Inflammatory macrophage treated with lipopolysaccharide for 4 hours (primary cell): Measurements from ENCODE around the gene ATP6V1A.

Experiments used
- DNase-seq: peaks from one replicate; pipeline ENCODE4 v3.0.0-alpha.2; 2020

The ATP6V1A gene

DNA sequence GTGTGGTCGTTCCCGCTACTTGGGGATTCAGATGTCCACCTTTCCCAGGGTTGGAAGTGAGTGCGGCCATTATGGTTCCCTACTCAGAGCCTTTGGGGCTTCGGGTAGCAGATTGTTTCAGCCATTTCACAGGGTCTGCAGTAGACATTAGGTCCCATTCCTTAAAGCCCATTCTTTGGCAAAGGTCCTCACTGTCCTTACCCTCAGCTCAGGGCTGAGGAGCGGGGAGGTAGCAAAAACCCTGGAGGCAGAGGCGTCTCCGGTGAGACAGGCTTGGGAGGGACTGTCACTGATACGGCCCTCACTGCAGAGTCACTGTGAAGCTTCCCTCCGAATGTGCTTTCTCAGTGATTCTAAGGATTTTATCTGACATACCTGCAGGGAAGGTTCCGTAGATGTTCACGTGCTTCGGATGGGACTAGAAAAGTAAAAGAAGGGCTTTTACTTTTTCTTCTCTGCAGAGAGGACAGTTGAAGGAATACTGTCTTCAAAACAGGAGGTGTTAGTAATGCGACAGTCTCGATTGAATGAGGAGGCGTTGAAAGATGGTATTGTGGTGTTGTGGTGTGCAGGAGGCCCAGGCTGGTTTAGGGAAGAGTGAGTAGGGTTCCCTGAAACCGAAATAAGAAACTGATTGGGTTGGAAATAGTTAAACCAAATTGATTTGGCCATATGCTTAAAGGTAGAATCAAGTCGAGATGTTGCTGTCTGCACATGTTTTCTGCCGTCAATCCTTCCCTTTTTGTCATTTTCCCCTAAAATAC is 630 bp downstream of the ATP6V1A start:
- DNase-seq, result peak; percentile 81

DNA sequence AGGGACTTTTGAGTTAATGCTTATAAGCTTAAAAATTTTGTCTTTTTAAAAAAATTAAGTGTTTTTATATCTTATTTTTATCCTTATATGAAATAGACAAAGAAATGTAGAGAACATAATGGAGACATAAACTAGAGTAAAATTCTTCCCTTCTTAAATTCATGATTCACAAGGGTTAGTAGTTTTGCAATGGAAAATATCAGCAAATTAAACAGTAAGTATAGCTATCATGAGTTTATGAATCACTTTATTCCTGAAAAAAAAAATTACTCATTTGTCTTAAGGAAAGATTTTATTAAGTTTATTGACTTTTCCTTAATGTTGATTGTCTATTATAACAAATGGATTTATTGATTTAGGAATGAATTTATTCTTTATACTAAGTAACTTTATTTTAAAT is 4.3 kb downstream of the ATP6V1A start:
- peak; percentile 78 for DNase-seq

DNA sequence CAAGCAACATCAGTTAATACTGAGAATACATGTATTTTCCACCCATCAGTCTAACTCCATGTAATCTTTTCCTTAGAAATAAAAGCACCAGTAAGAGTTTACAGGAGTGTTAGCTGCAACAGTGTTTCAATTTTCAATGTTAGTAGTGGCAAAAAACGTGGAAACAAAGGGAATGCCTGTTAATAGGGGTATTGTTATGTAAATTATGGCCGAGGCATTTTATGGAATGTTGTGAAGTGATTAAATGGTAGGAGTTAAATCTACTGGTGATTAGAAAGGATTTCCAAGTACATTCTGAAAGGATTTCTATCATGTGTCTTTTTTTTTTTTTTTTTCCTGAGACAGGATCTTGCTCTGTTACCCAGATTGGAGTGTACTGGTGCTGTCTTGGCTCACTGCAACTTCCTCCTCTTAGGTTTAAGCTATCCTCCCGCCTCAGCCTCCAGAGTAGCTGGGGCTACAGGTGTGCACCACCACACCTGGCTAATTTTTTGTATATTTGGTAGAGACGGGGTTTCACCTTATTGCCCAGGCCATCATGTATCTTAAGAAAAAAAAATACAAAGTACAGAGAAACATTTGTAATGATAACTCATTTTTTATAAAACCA is 6.6 kb downstream of the ATP6V1A start:
- DNase-seq, result no peak

DNA sequence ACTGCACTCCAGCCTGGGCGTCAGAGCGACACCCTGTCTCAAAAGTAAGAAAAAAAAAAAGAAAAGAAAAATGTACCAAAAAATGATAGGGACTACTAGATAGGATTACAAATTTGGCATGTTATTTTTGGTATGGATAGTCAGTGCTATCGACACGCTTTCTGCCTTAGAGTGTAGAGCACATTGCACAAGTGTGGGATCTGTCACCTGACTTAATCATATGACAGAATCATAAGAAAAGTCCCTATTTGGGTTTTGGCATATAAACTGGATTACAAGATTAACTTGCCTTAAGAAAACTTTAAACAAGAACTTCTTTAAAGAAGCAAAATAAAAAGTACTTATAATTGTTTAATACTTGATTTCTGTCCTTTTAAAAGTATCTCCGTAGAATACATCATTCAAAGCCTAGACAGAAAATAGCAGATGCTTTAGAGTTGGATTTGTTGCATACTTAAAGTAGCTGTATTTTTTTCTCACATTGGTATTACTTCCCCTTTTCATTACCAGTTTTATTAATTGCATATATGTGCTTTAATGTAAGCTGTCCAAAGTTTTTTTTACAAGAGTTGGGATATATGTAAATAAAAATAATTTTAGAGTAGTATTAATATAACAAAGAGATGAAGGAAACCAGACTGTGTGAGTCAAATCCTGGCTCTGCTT is 7.8 kb downstream of the ATP6V1A start:
- peak; percentile 80 for DNase-seq

DNA sequence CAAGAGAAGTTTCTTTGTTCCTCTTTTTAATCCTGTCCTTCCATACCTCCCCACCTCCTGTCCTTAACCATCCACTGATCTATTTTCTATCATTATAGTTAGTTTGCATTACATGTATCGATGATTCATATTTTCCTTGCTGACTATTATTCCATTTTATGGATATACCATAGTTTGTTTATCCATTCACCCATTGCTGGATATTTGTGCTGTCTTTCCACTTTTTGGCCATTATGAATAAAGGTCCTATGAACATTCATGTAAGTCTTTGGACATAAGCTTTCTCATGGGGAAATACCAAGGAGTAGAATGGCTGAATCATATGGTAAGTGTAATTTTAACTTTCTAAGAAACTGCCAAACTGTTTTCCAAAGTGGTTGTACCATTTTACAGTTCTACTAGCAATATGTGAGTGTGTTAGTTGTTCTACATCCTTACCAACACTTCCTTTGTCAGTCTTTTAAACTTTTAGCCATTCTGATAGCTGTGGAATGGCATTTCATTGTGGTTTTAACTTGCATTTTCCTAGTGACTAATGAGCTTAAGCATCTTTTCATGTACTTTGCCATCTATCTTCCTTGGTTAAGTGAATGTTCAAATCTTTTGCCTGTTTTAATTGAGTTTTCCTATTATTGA is 11.7 kb downstream of the ATP6V1A start:
- no peak for DNase-seq

DNA sequence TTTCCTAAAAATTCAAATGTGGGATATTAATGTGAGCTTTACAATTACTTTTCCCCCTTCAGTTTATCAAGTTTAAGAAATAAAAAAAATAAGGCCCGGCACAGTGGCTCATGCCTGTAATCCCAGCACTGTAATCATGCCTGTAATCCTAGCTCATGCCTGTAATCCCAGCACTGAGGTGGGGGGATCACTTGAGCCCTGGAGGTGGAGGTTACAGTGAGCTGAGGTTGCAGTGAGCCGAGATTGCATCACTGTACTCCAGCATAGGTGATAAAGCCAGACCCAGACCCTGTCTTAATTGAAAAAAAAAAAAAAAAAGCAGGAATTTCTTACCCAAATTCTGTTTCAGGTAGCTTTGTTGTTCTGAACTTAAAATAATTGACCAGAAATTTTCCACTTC is 17.9 kb downstream of the ATP6V1A start:
- DNase-seq, result no peak

DNA sequence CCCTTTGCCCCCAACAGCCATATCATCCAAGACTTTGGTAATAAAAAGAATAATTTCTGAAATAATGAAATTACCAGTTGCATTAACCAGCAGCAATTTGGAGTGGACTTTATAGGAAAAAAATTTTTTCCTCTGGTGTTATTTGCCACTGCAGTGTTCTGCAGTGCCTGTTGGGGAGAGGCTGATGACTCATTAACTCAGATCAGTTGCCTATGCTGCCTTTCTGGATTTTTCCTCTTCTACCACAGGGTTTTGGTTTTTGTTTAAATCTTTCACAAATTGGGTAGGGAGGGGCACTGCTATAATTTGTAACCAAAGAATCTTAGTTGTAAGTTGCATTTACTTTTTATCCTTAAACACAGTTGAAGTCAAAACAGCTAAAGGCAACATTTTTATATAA is 22.7 kb downstream of the ATP6V1A start:
- DNase-seq, result peak; percentile 68

DNA sequence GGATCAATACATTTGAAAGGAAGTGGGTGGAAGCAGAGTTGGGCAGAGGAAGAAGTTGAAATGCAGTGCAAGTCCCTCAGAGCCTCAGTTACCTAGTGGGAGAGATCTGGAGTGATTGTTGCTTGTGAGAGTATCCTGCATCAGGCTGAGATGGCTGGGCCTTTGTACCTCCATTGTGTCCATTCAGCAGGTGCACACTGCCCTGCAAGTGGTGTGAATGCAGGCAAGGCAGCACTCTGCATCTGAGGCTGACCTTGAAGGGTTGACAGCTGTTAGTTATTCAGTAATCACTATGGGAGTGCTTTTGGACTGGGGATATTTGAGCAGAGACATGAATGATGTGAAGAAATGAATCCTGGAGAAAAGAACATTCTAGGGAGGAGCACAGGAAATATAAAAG is 25.2 kb downstream of the ATP6V1A start:
- DNase-seq, result no peak

DNA sequence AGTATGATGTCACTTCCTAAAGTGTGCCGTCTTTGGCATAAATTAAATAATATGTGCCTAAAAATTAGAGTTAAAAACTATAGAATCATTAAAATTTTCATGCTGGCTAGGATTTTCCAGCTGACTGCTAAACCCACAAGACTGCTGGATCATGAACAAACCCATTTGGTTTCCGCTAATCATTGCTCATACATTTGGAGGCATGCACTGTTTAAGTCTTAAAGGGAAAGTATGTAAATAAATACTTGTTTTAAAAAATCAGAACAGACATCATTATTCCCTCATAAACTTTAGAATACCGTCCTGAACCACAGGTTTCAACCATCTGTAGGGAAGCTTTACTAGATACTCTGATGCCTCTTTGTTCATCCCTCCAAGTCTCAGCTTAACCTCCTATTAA is 26.5 kb downstream of the ATP6V1A start:
- no peak for DNase-seq

DNA sequence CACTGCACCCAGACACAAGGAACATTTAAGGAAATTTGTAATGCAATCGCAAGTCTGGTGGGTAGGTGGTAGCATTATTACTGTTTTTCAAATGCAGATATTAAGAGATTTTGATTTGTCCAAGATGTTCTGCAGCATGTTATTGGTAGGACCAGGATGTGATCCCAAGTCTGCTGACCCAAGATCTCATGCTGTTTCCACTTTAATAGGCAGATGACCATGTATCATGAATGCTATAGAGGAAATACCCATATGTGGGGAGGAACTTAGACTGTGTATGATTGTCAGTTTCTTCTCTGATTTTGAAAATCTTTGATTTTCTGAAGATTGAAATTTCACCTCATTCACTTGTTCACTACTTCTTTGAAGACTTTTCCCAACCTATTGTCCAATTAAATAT is 28.7 kb downstream of the ATP6V1A start:
- DNase-seq, result peak; percentile 77

DNA sequence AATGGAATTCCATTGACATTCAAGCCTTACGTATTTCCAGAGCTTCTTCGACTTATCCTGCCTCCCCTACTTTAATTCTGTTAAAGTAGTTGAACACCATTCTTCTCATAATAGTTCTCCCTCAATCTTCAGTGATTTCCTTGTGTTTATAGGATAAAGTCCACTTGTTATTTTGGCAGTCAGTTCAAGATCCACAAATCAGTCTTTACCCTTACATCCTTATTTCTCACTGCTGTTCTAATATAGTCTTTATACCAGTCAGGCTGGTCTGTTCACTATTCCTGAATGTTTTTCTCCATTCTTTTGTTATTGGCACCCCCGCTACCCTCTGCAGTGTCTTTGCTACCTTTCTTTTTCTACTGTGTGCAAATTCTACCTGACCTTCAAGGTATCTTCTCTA is 29.7 kb downstream of the ATP6V1A start:
- DNase-seq, result no peak

DNA sequence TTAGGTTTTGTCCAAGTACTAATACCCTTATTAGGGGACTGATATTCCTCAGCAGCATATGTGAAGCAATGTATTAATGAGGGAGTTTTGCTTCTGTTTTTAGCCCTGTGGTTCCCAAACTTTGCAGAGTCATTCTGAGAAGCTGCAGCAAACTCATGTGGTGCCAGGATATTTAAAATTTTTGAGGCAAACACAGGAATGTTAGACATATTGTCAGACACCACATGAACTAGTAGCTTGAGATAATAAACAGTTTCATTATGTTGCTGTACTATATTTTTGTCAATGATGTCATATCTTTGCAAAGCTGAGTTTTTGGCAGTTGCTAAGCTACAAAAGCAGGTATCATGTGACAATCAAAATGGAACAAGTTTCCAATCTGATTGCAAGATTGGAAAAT is 36.6 kb downstream of the ATP6V1A start:
- peak; percentile 82 for DNase-seq

DNA sequence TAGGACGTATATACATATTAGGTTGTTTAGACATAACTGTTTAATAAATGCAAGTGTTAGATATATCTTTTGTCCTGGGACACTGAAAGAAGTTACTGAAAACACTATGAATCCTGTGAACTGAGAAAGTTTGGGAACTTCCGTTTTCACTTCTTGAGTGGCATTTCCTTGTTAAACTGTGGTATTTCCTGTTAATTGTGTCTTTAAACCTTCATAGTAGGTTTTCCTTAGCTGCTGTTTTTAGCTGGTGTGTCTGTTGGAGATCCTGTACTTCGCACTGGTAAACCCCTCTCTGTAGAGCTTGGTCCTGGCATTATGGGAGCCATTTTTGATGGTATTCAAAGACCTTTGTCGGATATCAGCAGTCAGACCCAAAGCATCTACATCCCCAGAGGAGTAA is 37.1 kb downstream of the ATP6V1A start:
- DNase-seq, result peak; percentile 65

DNA sequence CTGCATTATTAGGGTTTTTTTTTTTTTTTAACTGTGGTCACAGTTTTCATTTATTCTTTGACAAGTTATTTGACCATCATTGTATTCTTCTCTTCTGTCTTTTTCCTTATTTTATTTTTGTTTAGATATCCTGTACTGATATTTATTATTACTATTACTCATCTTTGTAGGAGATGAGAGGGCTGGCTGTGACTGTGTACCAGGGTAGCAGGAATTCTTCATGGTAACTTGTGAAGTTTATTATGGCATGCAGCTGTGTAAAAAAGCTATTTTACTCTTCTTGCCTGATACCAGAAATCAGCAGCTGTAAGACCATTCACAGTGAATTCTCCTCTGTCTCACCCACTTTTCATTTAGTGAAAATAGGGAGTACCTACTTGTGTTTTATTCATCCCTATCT is 44.5 kb downstream of the ATP6V1A start:
- DNase-seq, result no peak

DNA sequence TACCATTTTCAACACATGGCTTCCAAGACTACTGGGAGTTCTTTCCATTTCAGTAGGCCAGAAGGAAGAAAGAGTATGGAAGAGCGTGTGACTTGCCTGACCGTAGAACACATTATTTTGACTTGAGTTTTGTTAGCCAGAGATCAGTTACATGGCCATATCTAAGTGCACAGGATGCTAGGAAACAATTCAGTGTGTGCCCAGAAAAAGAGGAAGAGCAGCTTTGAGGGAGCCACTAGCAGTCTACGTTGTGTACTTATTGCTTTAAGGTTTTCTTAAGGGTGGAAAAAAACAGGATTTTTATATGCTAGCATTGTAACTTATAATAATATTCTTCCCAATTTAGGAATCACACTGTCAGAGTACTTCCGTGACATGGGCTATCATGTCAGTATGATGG is 47.7 kb downstream of the ATP6V1A start:
- DNase-seq, result no peak

DNA sequence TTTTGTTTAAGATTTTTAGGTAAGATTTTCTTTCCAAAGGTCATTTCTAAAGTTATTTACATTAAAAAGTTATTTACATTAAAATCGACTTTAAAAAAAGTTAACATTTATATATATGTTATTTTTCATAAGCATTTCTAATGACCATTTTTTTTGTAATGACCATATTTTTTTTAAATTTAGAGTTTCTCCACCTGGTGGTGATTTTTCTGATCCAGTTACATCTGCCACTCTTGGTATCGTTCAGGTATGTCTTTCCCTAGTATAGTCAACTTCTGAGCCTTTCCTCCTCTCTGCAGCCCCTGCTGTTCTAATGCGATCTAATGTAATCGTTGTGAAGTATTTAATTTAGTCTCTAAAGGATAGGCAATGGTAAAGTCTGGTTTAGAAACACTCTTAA is 48.9 kb downstream of the ATP6V1A start:
- no peak for DNase-seq

DNA sequence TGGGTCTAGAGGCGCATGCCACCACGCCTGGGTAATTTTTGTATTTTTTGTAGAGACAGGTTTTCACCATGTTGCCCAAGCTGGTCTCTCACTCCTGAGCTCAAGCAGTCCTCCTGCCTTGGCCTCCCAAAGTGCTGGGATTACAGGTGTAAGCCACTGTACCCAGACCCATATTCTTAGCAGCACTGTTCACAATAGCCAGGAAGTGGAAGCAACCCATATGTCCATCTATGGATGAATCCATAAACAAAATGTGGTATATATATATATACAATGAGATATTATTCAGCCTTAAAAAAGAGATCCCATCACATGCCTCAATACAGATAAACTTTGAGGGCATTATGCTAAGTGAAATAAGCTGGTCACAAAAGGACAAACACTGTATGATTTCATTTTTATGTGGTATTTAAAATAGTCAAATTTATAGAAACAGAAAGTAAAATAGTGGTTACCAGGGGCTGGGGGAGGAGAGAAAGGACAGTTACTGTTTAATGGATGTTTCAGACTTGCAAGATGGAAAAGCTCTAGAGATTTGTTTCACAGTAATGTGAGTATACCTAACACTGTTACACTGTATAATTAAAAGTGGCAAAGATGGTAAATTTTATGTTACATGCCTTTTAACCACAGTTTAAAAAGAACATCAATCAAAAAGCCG is 56.1 kb downstream of the ATP6V1A start:
- DNase-seq, result no peak

DNA sequence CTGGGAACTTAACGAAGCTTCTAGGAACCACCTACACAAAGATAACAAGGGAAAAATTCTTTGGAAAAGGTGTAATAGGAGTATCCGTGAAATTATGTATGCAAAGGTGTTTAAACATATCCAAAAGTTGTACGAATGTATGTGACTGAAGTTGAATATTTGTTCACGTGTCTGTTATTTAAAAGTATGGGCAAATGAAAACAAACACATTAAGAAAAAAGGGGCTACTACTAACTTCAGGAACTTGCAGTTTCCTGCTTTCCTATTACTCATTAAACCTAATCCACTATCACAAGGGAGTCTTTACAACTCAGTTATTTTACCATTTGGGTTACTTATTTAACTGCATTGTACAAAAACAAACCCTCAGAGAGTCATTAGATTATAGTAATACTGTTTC is 57.8 kb downstream of the ATP6V1A start:
- no peak for DNase-seq

DNA sequence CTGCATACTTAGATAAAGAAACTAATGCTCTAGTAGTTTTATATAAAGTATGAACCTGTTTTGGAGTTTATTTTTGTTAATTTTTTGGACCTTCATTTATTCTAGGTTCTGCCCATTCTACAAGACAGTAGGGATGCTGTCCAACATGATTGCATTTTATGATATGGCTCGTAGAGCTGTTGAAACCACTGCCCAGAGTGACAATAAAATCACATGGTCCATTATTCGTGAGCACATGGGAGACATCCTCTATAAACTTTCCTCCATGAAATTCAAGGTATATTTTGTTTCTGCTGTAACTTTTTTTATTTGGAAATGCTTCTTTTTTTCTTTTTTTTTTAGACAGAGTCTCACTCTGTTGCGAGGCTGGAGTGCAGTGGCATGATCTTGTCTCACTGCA is 58.4 kb downstream of the ATP6V1A start:
- no peak for DNase-seq

DNA sequence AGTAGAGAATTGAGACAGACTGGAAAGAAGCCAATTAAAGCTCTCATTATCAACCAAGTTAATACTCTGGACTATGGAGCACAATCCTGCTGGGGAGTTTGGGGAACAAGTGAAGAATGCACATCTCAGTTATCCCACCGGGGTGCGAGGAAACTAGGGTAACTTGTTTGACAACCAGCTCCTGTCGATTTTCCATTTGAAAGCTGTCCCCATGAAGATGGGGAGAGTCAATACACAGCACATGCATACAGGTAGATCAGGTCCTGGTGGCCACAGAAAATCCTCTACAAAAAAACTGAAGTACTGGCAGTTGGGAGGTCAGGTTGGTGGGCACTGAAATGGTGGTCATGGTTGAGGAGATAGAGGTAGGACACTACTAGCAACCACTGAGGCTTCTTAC is 66.0 kb downstream of the ATP6V1A start:
- no peak for DNase-seq

DNA sequence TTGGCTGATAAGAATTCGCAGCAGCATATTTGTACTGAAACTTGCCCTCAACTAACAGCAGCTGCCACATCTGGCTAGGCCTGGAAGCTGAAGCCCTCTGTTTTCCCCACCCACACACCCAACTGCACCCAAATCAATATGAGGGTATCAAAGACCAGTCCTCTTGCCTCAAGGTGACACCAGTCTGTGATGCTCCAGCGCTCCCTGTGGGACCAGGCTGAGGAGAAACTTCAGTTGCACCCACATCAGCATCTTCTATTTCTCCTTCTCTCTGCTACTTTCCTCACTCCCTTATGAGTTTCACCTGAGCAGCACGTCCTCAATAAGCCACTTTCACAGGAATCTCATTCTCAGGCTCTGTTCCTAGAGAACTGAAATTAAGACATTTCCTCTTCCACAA is 73.0 kb downstream of the ATP6V1A start:
- no peak for DNase-seq

DNA sequence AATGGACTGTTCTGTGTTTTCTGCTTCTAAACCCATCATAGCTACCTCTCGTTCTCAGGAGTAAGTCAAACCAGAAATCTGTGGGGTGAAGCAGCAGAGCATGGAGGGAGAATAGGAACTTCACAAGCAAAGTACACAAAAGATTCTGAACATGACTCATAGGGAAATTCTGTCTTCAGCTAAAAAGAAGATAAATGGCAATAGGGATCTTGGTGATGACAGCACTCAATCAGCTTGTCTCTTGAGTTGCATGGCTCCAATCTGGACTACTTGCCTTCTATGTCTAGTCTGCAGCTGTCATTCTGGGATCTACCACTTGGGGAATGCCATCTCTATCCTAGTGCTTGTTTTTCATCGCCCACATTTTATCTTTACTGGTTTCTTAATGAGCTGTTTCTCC is 78.3 kb downstream of the ATP6V1A start:
- DNase-seq, result peak; percentile 57

DNA sequence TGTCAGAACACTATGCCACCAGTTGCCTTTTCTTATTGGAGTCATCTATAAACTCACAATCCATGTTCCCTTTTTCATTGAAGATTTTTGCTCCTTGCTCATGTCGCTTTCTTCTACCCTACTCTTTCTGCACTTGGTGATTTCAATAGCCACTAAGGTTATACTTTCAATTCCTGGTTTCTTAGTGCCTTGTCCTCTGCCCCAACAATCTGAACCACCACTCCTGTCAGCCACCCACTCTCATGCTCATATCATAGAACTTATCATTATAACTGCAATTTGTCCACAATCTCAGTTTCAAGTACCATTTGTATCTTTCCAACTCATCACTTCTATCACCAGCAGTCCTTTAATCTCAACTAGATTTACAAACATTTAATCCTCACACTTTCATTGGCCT is 81.8 kb downstream of the ATP6V1A start:
- DNase-seq, result peak; percentile 64
